Skeletal muscle tissue (tissue), 4 donors: ENCODE data around the gene IL1RAPL1. TPM values are rescaled to one million over a fixed set of nuclear protein-coding genes. Genes with fewer than 3 reads are reported as not detected.

Source experiments
- H3K27ac ChIP-seq: one replicate; pipeline ENCODE4 v1.7.0; 2013; ENCODE audit warnings: mild to moderate bottlenecking, low read depth, low read length, inconsistent platforms
- H3K27me3 ChIP-seq, 3 donors: one replicate each; pipeline ENCODE4 v1.7.0; 2013; ENCODE audit warnings: low read length in 3 of 3; ENCODE audit not compliant: control insufficient read depth in 3 of 3, insufficient read depth in 3 of 3
- H3K36me3 ChIP-seq, 3 donors: one replicate each; pipeline ENCODE4 v1.7.0; 2013; ENCODE audit warnings: low read length in 3 of 3; ENCODE audit not compliant: control insufficient read depth in 3 of 3, insufficient read depth in 3 of 3
- H3K4me1 ChIP-seq, 3 donors: one replicate each; pipeline ENCODE4 v1.7.0; 2013; ENCODE audit warnings: low read length in 3 of 3, mild to moderate bottlenecking in 3 of 3; ENCODE audit not compliant: control insufficient read depth in 3 of 3, insufficient read depth in 3 of 3
- H3K4me3 ChIP-seq, 3 donors: one replicate each; pipeline ENCODE4 v1.7.0; 2013; ENCODE audit warnings: low read length in 3 of 3
- H3K9ac ChIP-seq, 3 donors: one replicate each; pipeline ENCODE4 v1.7.0; 2013; ENCODE audit warnings: low read length in 3 of 3, mild to moderate bottlenecking in 3 of 3, moderate library complexity in 2 of 3, low read depth in 1 of 3
- H3K9me3 ChIP-seq, 3 donors: one replicate each; pipeline ENCODE4 v1.7.0; 2013; ENCODE audit warnings: low read length in 3 of 3; ENCODE audit not compliant: control insufficient read depth in 3 of 3
- total RNA-seq: library from RNA; depleted of rRNA; stranded (reverse); fragments of >200 nt; gene quantifications from one replicate; pipeline ENCODE4 v1.2.3, GENCODE V29; 2014
- donor health status: Osteomylitis.

The IL1RAPL1 gene
- total RNA-seq, 1 donor from 2014 or later, result 3.7 TPM

DNA sequence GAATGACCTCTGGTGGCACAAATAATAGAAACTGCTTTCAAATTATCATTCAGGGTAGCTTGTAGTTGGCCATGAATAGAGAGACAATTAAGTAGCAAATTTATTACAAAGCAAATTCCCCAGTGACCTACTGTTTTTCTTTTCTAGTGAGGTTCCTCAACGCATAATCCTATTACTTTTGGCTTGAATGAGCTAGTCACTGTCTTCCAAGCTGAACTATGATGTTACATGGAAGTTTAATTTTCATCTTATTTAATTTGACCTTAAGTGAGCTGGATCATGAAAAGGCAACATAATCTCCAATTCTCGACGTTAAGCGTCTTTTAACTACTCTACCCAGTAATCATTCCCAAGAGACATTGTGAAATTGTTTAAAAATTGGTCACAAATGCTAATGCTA is 1280.7 kb downstream of the IL1RAPL1 start:
- H3K4me3 ChIP-seq, result no peak overlapping the region
- H3K4me1 ChIP-seq, result no peaks in the 10 kb centered on the region
- no peak overlapping the region for H3K9ac ChIP-seq
- H3K36me3 ChIP-seq, result no peaks in the 10 kb centered on the region
- H3K27ac ChIP-seq, result no peak overlapping the region
- H3K27me3 ChIP-seq, result no peaks in the 10 kb centered on the region
- H3K9me3 ChIP-seq, result no peaks in the 10 kb centered on the region

DNA sequence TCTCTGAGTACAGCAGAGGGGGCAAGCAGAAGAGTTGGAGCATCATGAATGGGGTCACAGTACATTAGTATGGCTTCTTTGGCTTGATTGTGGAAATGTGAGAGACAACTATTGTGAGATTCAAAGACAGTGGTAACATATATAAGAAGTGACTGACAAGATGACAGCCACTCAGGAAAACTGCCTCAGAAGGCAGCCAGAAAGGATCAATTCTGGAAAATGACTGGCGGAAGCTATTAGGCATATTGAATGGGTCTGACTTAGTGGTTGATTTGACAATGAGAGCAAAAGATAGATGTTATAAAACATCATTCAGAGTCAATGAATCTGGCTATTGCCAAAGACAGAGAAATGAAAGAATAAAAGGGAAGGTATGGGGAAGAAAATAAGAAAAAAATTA is 1282.6 kb downstream of the IL1RAPL1 start:
- H3K27ac ChIP-seq, result no peak overlapping the region
- no peak overlapping the region for H3K9ac ChIP-seq
- H3K27me3 ChIP-seq, result no peaks in the 10 kb centered on the region
- no peaks in the 10 kb centered on the region for H3K9me3 ChIP-seq
- no peaks in the 10 kb centered on the region for H3K36me3 ChIP-seq
- no peak overlapping the region for H3K4me3 ChIP-seq
- H3K4me1 ChIP-seq, result no peaks in the 10 kb centered on the region

DNA sequence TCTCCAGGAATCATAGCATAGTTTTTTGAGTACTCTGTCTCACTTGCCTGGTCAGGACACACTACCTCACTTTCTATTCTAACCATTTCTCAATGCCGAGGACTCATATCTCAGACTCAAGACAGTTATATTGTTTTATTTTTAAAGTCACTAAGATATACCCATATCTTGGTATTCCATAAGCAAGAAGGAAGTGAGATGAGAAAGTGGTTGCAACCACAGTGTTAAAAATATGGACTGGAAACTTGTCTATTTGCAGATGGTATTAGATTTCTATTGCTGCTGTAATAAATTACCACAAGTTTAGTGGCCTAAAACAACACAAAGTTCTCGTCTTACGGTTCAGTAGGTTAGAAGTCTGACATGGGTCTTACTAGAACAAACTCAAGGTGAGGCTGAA is 1283.4 kb downstream of the IL1RAPL1 start:
- Histone ChIP-seq H3K27me3 (no peaks in the 10 kb centered on the region), H3K36me3 (no peaks in the 10 kb centered on the region), H3K4me3 (no peak overlapping the region), H3K27ac (no peak overlapping the region), H3K9me3 (no peaks in the 10 kb centered on the region), H3K4me1 (no peaks in the 10 kb centered on the region), H3K9ac (no peak overlapping the region)

DNA sequence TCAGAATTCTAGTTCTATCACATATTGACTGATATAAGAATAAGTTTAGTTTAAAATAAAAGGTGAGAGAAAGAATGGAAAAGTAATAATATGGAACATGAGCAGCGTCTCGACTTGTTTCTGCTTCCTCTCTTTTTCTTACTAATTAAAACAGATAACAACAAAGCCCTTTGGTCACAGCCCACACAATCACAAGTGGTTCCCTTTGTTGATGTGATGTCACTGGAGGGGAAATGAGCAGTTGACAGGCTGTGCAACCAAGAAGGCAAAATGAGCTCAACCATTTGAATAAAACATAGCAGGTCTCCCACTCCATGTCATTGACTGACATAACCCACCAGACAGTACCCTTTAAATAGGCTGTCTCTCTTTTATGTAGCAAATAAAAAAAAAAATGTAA is 1285.6 kb downstream of the IL1RAPL1 start:
- no peaks in the 10 kb centered on the region for H3K9me3 ChIP-seq
- no peaks in the 10 kb centered on the region for H3K27me3 ChIP-seq
- no peak overlapping the region for H3K4me3 ChIP-seq
- H3K36me3 ChIP-seq, result no peaks in the 10 kb centered on the region
- H3K9ac ChIP-seq, result no peak overlapping the region
- no peaks in the 10 kb centered on the region for H3K4me1 ChIP-seq
- no peak overlapping the region for H3K27ac ChIP-seq

DNA sequence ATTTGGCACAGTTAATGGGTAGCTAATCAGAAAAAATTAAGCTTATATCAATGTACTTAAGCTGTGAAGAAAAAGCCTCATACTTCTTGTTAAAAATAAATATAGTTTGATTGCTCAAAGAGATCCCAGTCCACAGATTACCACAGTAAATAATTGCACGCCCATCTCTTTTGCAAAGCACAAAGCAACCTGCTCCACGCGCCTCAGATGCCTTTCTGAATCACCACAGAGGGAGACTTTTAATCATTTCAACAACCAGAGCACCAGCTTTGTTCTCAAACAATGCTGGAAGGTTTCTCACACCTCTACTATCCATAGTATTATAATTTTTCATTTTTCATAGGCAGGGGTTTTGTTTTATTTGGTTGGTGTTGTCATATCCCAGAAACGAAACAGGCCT is 1289.5 kb downstream of the IL1RAPL1 start:
- no peak overlapping the region for H3K27ac ChIP-seq
- no peak overlapping the region for H3K9ac ChIP-seq
- no peaks in the 10 kb centered on the region for H3K27me3 ChIP-seq
- no peak overlapping the region for H3K4me3 ChIP-seq
- no peaks in the 10 kb centered on the region for H3K36me3 ChIP-seq
- no peaks in the 10 kb centered on the region for H3K4me1 ChIP-seq
- no peaks in the 10 kb centered on the region for H3K9me3 ChIP-seq

DNA sequence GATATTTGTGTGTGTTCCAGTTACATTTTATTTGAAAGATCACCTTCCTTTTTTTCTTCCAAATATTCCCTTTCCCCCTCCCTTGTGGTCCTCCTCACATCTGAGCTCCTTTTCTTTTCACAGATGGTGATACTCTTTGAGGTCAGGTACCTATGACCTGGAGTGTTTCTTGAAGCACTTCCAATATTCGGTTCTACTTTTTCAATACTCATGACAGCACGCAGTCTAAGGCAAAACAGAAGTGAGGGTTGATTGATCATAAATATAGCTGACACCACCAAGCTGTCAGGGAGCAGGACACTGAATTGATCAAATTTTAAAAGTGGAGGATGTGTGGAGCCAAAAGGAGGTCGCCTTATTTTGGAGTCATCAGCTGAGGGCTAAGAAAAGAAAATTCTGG is 1293.7 kb downstream of the IL1RAPL1 start:
- H3K27me3 ChIP-seq, result no peaks in the 10 kb centered on the region
- no peaks in the 10 kb centered on the region for H3K9me3 ChIP-seq
- H3K27ac ChIP-seq, result no peak overlapping the region
- H3K9ac ChIP-seq, result no peak overlapping the region
- H3K4me1 ChIP-seq, result no peaks in the 10 kb centered on the region
- H3K36me3 ChIP-seq, result no peaks in the 10 kb centered on the region
- H3K4me3 ChIP-seq, result no peak overlapping the region

DNA sequence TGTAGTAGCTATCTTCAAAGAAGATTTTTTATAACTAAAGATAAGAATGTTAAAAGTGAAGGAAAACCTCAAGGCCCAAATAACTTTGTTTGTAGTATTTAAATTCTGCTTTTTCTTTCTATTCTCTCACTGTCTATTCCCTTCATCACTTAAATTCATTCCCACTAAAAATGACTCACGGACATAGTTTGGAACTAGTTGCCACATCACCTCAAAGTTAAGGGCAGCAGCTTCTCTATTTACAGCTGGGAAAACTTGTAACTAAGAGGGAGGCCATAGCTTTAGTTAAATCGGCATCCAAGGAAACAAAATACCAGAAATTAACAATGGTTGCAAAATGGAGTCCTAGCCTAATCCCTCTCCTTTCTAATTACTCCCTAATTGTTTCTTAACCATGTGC is 1302.8 kb downstream of the IL1RAPL1 start:
- Histone ChIP-seq H3K36me3 (no peaks in the 10 kb centered on the region), H3K4me1 (no peaks in the 10 kb centered on the region), H3K9me3 (no peaks in the 10 kb centered on the region), H3K27ac (no peak overlapping the region), H3K27me3 (no peaks in the 10 kb centered on the region), H3K4me3 (no peak overlapping the region), H3K9ac (no peak overlapping the region)

DNA sequence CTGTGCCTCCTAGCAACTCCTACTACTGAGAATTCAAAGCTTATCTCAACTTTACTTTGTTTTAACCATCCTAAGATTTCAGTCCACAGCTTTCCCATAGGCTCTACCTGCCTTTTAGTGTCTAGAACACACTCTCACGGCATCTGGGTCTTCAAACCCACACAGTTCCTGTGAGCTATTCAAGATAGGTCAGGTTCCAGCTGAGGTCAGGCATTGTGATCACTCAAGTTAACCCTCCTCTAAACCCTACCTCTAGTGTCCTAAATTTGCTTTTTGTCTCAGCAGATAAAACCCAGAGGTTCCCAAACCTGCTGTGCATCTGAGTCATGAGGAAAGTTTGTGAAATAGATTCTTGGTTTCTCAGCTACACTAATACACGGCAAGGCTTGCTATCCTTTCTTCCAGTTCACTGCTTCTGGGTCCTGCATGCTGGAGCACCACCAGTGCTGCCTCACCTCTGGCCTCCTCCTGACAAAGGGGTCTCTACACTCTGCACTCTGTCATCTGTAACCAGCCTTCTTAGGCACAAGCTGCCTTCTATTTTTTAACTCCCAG is 1303.5 kb downstream of the IL1RAPL1 start:
- H3K27me3 ChIP-seq, result no peaks in the 10 kb centered on the region
- no peaks in the 10 kb centered on the region for H3K4me1 ChIP-seq
- no peaks in the 10 kb centered on the region for H3K9me3 ChIP-seq
- no peaks in the 10 kb centered on the region for H3K36me3 ChIP-seq
- H3K9ac ChIP-seq, result no peak overlapping the region
- H3K27ac ChIP-seq, result no peak overlapping the region
- no peak overlapping the region for H3K4me3 ChIP-seq

DNA sequence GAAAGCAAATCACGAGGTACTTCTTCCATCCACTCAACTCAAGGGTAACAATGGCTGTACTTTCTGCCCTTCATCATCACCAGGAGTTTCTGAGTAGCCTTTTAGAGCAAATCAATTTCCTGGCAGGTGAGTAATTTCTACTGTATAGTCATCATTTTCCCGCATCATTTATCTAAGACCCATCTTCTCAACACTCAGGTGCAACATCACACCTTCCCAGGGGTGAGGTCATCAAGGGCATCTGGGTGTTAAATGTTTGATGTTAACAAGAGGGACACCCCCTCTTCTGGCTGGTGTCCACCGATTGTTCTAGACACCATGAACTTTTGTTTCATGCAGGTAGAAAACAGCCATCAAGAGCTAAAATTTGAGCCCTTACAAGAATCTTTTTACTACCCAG is 1314.8 kb downstream of the IL1RAPL1 start:
- H3K27ac ChIP-seq, result no peak overlapping the region
- no peaks in the 10 kb centered on the region for H3K4me1 ChIP-seq
- no peaks in the 10 kb centered on the region for H3K36me3 ChIP-seq
- no peaks in the 10 kb centered on the region for H3K9me3 ChIP-seq
- no peak overlapping the region for H3K9ac ChIP-seq
- no peak overlapping the region for H3K4me3 ChIP-seq
- no peaks in the 10 kb centered on the region for H3K27me3 ChIP-seq

DNA sequence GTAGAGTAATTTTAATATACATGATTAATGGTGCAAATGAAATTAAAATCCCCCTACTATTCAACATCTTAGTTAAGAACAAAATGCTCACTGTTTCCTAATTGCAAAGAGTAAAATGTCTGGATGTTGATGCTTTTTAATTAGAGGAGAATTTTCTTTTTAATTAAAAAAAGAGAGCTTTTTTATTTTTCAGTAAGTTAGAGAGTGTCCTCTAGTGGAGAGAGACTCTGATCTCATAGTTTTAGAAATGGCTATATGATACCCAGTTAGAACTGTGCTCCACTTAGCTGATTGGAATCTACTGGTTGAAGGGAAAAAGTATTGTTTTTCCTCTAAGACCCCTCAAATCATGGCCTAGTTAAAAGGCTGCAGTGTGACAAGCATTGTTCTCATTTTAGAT is 1316.1 kb downstream of the IL1RAPL1 start:
- no peaks in the 10 kb centered on the region for H3K9me3 ChIP-seq
- no peaks in the 10 kb centered on the region for H3K36me3 ChIP-seq
- no peaks in the 10 kb centered on the region for H3K27me3 ChIP-seq
- H3K4me1 ChIP-seq, result no peaks in the 10 kb centered on the region
- H3K9ac ChIP-seq, result no peak overlapping the region
- H3K27ac ChIP-seq, result no peak overlapping the region
- H3K4me3 ChIP-seq, result no peak overlapping the region

DNA sequence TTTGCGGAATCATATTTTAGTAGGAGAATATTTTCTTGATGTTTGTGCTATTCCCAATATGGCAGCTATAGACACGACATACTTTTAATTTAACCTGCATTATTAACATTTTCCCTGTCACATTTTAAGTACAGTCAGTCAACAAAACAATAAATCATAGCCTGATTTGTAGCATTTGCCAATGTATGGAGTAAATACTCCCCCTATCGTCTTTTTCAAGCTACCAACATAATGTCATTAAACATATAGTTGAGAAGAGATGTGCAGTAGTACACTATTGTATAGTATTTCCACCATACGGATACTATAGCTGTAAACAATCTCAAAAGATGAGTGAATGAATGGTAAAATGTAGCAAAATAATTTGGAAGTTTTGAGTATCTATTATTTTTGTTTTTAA is 1324.4 kb downstream of the IL1RAPL1 start:
- Histone ChIP-seq H3K4me3 (no peak overlapping the region), H3K9me3 (no peaks in the 10 kb centered on the region), H3K4me1 (no peaks in the 10 kb centered on the region), H3K9ac (no peak overlapping the region), H3K27me3 (no peaks in the 10 kb centered on the region), H3K27ac (no peak overlapping the region), H3K36me3 (no peaks in the 10 kb centered on the region)
